ENCODE results near the gene STK17A.
"Not testable (repeated sequence)": the region's sequence is repeated elsewhere in the genome, so short reads cannot be mapped to it uniquely, and the experiment has no call there.

Gene STK17A

GRCh38 chr7:43602256-43602655, 19.3 kb downstream of the STK17A start:
- peak; percentile 93 to 94 for DNase-seq

GRCh38 chr7:43604251-43604650, 21.3 kb downstream of the STK17A start:
- DNase-seq, result no peak

GRCh38 chr7:43609097-43609496, 26.2 kb downstream of the STK17A start:
- no peak for DNase-seq

GRCh38 chr7:43612128-43612527, 29.2 kb downstream of the STK17A start:
- DNase-seq, result no peak

GRCh38 chr7:43612599-43613589, 30.0 kb downstream of the STK17A start:
- DNase-seq, result peak in 1 of 2 experiments; percentile 60

GRCh38 chr7:43615558-43616145, 32.7 kb downstream of the STK17A start:
- no peak for DNase-seq

- DNase-seq, result no peak
Measured at GRCh38 chr7:43616977-43617376, 34.1 kb downstream of the STK17A start.

- no peak for DNase-seq
Measured at GRCh38 chr7:43618073-43618472, 35.2 kb downstream of the STK17A start.

- DNase-seq, result no peak
Measured at GRCh38 chr7:43619213-43620012, 36.5 kb downstream of the STK17A start.

- DNase-seq, result no peak
Measured at GRCh38 chr7:43621729-43622448, 39.0 kb downstream of the STK17A start.

- DNase-seq, result no peak
Measured at GRCh38 chr7:43624156-43624555, 41.2 kb downstream of the STK17A start.

GRCh38 chr7:43625453-43625852, 42.5 kb downstream of the STK17A start:
- no peak for DNase-seq

GRCh38 chr7:43625980-43626379, 43.1 kb downstream of the STK17A start:
- DNase-seq, result no peak

GRCh38 chr7:43626695-43627094, 43.8 kb downstream of the STK17A start:
- DNase-seq, result no peak

- DNase-seq, result not testable (repeated sequence)
Measured at GRCh38 chr7:43627798-43628197, 44.9 kb downstream of the STK17A start.

GRCh38 chr7:43628431-43628830, 45.5 kb downstream of the STK17A start:
- DNase-seq, result no peak

- no peak for DNase-seq
Measured at GRCh38 chr7:43629857-43630256, 46.9 kb downstream of the STK17A start.

GRCh38 chr7:43630482-43630881, 47.6 kb downstream of the STK17A start:
- DNase-seq, result no peak

GRCh38 chr7:43631559-43631958, 48.7 kb downstream of the STK17A start:
- DNase-seq, result no peak

- DNase-seq, result no peak
Measured at GRCh38 chr7:43632746-43633145, 49.8 kb downstream of the STK17A start.

GRCh38 chr7:43634384-43634783, 51.5 kb downstream of the STK17A start:
- no peak for DNase-seq

GRCh38 chr7:43636093-43636492, 53.2 kb downstream of the STK17A start:
- no peak for DNase-seq
